HuH-7 (cell line): ENCODE data around the gene PCDH1.

Experiments used
- DNase-seq: peaks from one replicate; pipeline ENCODE4 v3.0.0; 2011; ENCODE audit warnings: low spot score

The PCDH1 gene

DNA sequence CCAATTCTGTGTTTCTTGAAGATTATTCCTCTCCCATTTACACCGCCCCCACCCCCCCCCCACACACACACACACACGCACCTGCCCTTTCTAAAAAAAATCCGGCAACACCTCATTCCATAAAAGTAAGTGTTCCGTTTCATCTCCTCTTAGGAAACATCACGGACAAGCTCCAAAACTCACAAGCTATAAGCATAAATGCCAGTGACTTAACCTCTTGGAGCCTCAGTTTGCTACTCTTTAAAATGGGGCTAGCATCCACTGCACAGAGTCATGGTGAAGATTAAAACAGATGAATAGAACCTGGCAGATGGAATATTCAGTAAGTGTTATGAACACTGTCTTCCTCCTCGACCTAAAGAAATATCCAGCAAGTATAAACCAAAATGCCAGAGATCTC, 70.5 kb downstream of the PCDH1 start:
- no peak for DNase-seq

DNA sequence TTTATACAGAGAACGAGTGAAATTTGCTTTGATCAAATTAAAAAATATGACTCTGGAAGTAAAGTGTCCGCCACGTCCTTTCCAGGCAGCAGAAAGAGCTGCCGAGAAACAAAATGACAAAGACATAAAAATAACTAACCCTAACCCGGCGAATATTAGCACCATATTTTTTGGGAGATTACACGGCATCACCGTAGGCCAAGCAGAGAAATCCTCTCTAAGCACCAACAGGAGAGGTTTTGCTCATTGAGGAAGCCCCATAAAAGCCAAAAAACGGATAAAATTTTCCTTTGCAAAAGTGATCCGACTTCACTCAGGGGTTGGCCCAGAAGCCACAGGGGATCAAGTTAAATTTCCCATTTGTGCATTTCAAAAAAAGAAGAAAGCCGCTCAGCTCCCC, 70.9 kb downstream of the PCDH1 start:
- DNase-seq = no peak

DNA sequence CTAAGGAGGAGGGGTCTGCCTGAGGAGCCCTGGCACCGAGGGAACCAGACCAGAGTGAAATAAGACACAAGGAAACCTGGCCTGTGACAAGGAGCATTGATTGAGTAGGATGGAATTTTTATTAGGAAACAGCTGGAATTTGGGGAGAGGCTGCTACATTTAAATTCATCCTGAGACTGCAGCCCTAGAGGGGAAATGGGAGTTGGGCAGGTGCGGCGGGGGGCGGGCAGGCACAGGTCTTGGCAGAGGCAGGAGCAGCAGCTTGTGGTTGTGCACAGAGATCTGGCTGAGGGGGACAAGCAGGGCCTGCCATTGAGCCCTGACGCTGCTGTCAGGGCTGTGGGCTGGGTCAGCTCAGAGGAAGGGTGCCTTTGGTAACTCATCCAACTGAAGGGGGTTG, 71.6 kb downstream of the PCDH1 start:
- DNase-seq = no peak

DNA sequence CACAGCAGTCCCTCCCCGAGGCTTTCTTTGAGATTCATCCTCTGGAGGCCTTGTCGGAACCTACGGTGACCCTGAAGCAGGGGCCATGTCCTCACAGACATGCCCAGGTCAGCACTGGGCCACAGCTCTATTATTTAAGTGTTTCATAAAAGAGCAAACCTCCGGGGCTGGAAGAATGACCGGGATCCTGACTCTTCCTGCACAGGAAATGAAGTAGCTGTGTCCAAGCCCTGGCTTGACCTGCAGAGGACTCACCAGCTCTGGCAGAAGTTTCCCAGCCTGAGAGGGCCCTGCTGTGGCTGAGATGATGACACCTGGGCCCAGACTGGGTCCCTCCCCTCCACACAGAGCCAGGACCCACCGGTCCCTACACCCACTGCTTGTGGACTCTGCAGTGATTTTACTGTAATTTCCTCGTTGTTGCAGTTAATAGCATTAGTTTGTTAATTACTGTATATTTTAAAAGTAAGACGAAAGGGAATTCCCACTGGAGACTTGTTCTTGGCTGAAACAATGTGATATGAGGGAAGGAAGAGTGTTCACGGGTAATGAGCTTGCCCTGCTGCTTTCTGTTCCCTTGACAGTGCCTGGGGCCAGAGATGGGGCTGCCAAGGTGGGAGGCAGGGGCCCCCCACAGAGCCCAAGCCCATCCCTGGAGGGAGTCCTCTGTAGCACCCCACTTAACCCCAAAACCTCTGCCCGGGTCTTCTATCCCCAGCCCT, 72.2 kb downstream of the PCDH1 start:
- DNase-seq = no peak

DNA sequence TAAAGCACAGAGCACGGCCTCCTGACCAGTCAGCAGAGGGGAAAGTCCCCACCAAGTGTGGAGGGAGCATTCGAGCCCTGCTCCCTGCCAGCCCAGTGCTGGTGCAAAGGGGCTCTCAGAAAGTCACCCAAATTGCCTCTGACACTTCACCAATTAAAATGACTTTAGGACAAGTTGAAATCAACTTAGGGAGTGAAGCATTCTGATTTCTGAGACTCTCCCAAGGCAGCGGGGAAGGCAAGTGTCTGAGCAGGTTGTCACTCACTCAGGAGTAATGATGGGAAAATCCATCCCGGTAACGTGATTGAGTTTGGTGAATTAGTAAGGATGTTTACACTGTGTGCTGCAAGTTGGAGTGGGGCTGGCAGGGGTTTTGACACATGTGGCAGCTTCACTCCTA, 73.7 kb downstream of the PCDH1 start:
- DNase-seq = no peak
